ENCODE measurements around the gene MEMO1. TPM values are rescaled to one million over a fixed set of nuclear protein-coding genes. Genes with fewer than 3 reads are reported as not detected.
"Not testable (repeated sequence)": the region's sequence is repeated elsewhere in the genome, so short reads cannot be mapped to it uniquely, and the experiment has no call there.

MEMO1 gene
- total RNA-seq, 2 donors from 2014 or later, result 20.9 to 26.1 TPM

GRCh38 chr2:31969178-31969577 lies 41.6 kb downstream of the MEMO1 start:
- Histone ChIP-seq H3K4me3 (no peak overlapping the region), H3K27me3 (no peaks in the 10 kb centered on the region), H3K4me1 (no peaks in the 10 kb centered on the region), H3K27ac (no peak overlapping the region), H3K36me3 (no peaks in the 10 kb centered on the region), H3K9me3 (no peaks in the 10 kb centered on the region)
- TF ChIP-seq CTCF (IDR thresholded peaks at IDR 0.05), result no peak
- no peak for DNase-seq (ENCODE audit: low spot score)

GRCh38 chr2:31967790-31968189 lies 43.0 kb downstream of the MEMO1 start:
- H3K36me3 ChIP-seq, result no peaks in the 10 kb centered on the region
- no peak overlapping the region for H3K4me3 ChIP-seq
- DNase-seq (ENCODE audit: low spot score), result no peak
- no peaks in the 10 kb centered on the region for H3K4me1 ChIP-seq
- H3K27ac ChIP-seq, result no peak overlapping the region
- H3K27me3 ChIP-seq, result no peaks in the 10 kb centered on the region
- H3K9me3 ChIP-seq, result no peaks in the 10 kb centered on the region
- no peak for TF ChIP-seq CTCF (IDR thresholded peaks at IDR 0.05)

GRCh38 chr2:31966402-31966801 lies 44.4 kb downstream of the MEMO1 start:
- not testable (repeated sequence) for DNase-seq (ENCODE audit: low spot score); H3K27me3 ChIP-seq

GRCh38 chr2:31965094-31965493 lies 45.7 kb downstream of the MEMO1 start:
- Histone ChIP-seq H3K4me1 (no peaks in the 10 kb centered on the region), H3K27ac (no peak overlapping the region), H3K9me3 (no peaks in the 10 kb centered on the region), H3K36me3 (no peaks in the 10 kb centered on the region), H3K4me3 (no peak overlapping the region), H3K27me3 (no peaks in the 10 kb centered on the region)
- no peak for TF ChIP-seq CTCF (IDR thresholded peaks at IDR 0.05)
- DNase-seq (ENCODE audit: low spot score), result no peak

More at GRCh38 chr2:31966402-31966801, 44.4 kb downstream of the MEMO1 start:
- not testable (repeated sequence) for H3K27ac ChIP-seq, H3K36me3 ChIP-seq, H3K4me3 ChIP-seq, H3K4me1 ChIP-seq, H3K9me3 ChIP-seq

- Histone ChIP-seq H3K9me3 (no peaks in the 10 kb centered on the region), H3K27me3 (no peaks in the 10 kb centered on the region), H3K27ac (no peak overlapping the region), H3K36me3 (no peaks in the 10 kb centered on the region), H3K4me3 (no peak overlapping the region), H3K4me1 (no peaks in the 10 kb centered on the region)
- no peak for DNase-seq (ENCODE audit: low spot score)
- TF ChIP-seq CTCF (IDR thresholded peaks at IDR 0.05), result no peak
Observed at GRCh38 chr2:31962757-31963361, 47.9 kb downstream of the MEMO1 start.

- Histone ChIP-seq H3K36me3 (no peaks in the 10 kb centered on the region), H3K4me1 (no peaks in the 10 kb centered on the region), H3K27ac (no peak overlapping the region), H3K9me3 (no peaks in the 10 kb centered on the region), H3K4me3 (no peak overlapping the region), H3K27me3 (no peaks in the 10 kb centered on the region)
- no peak for DNase-seq (ENCODE audit: low spot score)
- no peak for TF ChIP-seq CTCF (IDR thresholded peaks at IDR 0.05)
Observed at GRCh38 chr2:31958140-31958717, 52.6 kb downstream of the MEMO1 start.
